Fibroblast of lung (primary cell): ENCODE data around the gene NT5DC3. TPM values are rescaled to one million over a fixed set of nuclear protein-coding genes. Genes with fewer than 3 reads are reported as not detected.

ENCODE experiments used
- DNase-seq, 2 donors: peaks; one replicate each; pipeline versions ENCODE4 v3.0.0 to v3.0.0-alpha.2; 2010; ENCODE audit warnings: low read depth in 2 of 2
- H2AFZ ChIP-seq: 2 replicates; pipeline ENCODE4 v1.5.1; 2012; ENCODE audit warnings: low read length, control low read depth, inconsistent platforms
- H3K27ac ChIP-seq: 2 replicates; pipeline ENCODE4 v1.5.1; 2011; ENCODE audit warnings: low read length, control low read depth; ENCODE audit not compliant: insufficient read depth
- H3K27me3 ChIP-seq: 2 replicates; pipeline ENCODE4 v1.5.1; 2011; ENCODE audit warnings: mild to moderate bottlenecking, low read length; ENCODE audit not compliant: control insufficient read depth, insufficient read depth
- H3K36me3 ChIP-seq: 2 replicates; pipeline ENCODE4 v1.5.1; 2011; ENCODE audit warnings: low read length; ENCODE audit not compliant: control insufficient read depth, insufficient read depth
- H3K4me1 ChIP-seq: 2 replicates; pipeline ENCODE4 v1.5.1; 2011; ENCODE audit warnings: low read length; ENCODE audit not compliant: control insufficient read depth, insufficient read depth; ENCODE audit errors: extremely low read depth
- H3K4me2 ChIP-seq: 2 replicates; pipeline ENCODE4 v1.5.1; 2011; ENCODE audit warnings: low read length, control low read depth; ENCODE audit not compliant: insufficient read depth; ENCODE audit errors: extremely low read depth
- H3K4me3 ChIP-seq, 4 experiments: fragments of 200-600 bp in 1 of 4; sonication (generic) in 1 of 4; replicated peaks in 1 of 4; 2 replicates each; pipeline ENCODE4 v1.5.1; 2011 to 2016; ENCODE audit warnings: low read length in 4 of 4, low read depth in 3 of 4, mild to moderate bottlenecking in 3 of 4, control low read depth in 2 of 4, inconsistent platforms in 1 of 4, mixed read lengths in 1 of 4; ENCODE audit not compliant: insufficient read depth in 1 of 4; ENCODE audit errors: control extremely low read depth in 1 of 4
- H3K79me2 ChIP-seq: 2 replicates; pipeline ENCODE4 v1.5.1; 2012; ENCODE audit warnings: mild to moderate bottlenecking, low read length, inconsistent platforms; ENCODE audit not compliant: control insufficient read depth, insufficient read depth
- H3K9ac ChIP-seq: 2 replicates; pipeline ENCODE4 v1.5.1; 2011; ENCODE audit warnings: mild to moderate bottlenecking, low read length, control low read depth; ENCODE audit not compliant: insufficient read depth
- H3K9me3 ChIP-seq: 2 replicates; pipeline ENCODE4 v1.5.1; 2012; ENCODE audit warnings: low read depth, low read length; ENCODE audit not compliant: control insufficient read depth, insufficient read depth
- H4K20me1 ChIP-seq: 2 replicates; pipeline ENCODE4 v1.5.1; 2011; ENCODE audit warnings: low read length; ENCODE audit not compliant: control insufficient read depth, insufficient read depth; ENCODE audit errors: extremely low read depth
- CTCF ChIP-seq, 2 donors: IDR thresholded peaks in 1 of 2; conservative IDR thresholded peaks in 1 of 2; 1 replicate in 1 of 2; 2 replicates in 1 of 2; pipeline ENCODE4 v1.5.1; 2011 to 2012; ENCODE audit warnings: low read length in 2 of 2, control low read depth in 1 of 2, inconsistent platforms in 1 of 2, low read depth in 1 of 2, mild to moderate bottlenecking in 1 of 2
- EZH2 ChIP-seq: IDR thresholded peaks from 2 replicates; pipeline ENCODE4 v1.5.1; 2012; ENCODE audit warnings: low read length, control low read depth, mild to moderate bottlenecking; ENCODE audit errors: missing control alignments
- polyA plus RNA-seq, 2 donors: library from polyadenylated mRNA; depleted of rRNA in 1 of 2; stranded (reverse) in 1 of 2; unstranded in 1 of 2; fragments of >200 nt; gene quantifications; 2 replicates each; pipeline ENCODE4 v1.2.1, GENCODE V29; 2011 to 2012; ENCODE audit warnings: missing spikeins in 1 of 2
- total RNA-seq: library from RNA; depleted of rRNA; stranded (reverse); fragments of >200 nt; gene quantifications from 2 replicates; pipeline ENCODE4 v1.2.1, GENCODE V29; 2014

Gene NT5DC3
- total and polyA plus RNA-seq, 2 donors (not counting 1 experiment from before 2014, with no cell fraction given), result 4.1 to 10.4 TPM

GRCh38 chr12:103850429-103850828 is 9.4 kb upstream of the NT5DC3 start:
- H3K79me2 ChIP-seq, result no peaks in the 10 kb centered on the region
- H3K36me3 ChIP-seq, result no peaks in the 10 kb centered on the region
- no peak overlapping the region for H3K4me2 ChIP-seq
- no peaks in the 10 kb centered on the region for H3K4me1 ChIP-seq
- H3K9ac ChIP-seq, result no peak overlapping the region
- H3K4me3 ChIP-seq, result no peak overlapping the region
- no peaks in the 10 kb centered on the region for H4K20me1 ChIP-seq
- no peaks in the 10 kb centered on the region for H3K9me3 ChIP-seq
- H2AFZ ChIP-seq, result no peak overlapping the region
- no peaks in the 10 kb centered on the region for H3K27me3 ChIP-seq
- H3K27ac ChIP-seq, result no peak overlapping the region
- TF ChIP-seq CTCF (conservative IDR thresholded peaks at IDR 0.05 in 1 of 2, IDR thresholded peaks at IDR 0.05 in 1 of 2; ENCODE audit: low read depth in 1 of 2, low read length in 2 of 2), result no peak
- no peak for TF ChIP-seq EZH2
- DNase-seq, result no peak

- H3K4me3 ChIP-seq, result no peak overlapping the region
- H3K27ac ChIP-seq, result no peak overlapping the region
- peak in 1 of 2 donors; percentile 51 for DNase-seq
These were observed 8.0 kb upstream of the NT5DC3 start for GRCh38 chr12:103848917-103849491.

GRCh38 chr12:103848143-103848542 is 7.1 kb upstream of the NT5DC3 start:
- Histone ChIP-seq H2AFZ (no peak overlapping the region), H4K20me1 (no peaks in the 10 kb centered on the region), H3K9me3 (no peaks in the 10 kb centered on the region), H3K4me1 (no peaks in the 10 kb centered on the region), H3K27ac (no peak overlapping the region), H3K36me3 (no peaks in the 10 kb centered on the region), H3K27me3 (no peaks in the 10 kb centered on the region), H3K4me3 (no peak overlapping the region), H3K4me2 (no peak overlapping the region), H3K9ac (no peak overlapping the region), H3K79me2 (no peaks in the 10 kb centered on the region)
- no peak for DNase-seq
- TF ChIP-seq EZH2, result no peak
- TF ChIP-seq CTCF (conservative IDR thresholded peaks at IDR 0.05 in 1 of 2, IDR thresholded peaks at IDR 0.05 in 1 of 2; ENCODE audit: low read depth in 1 of 2, low read length in 2 of 2), result no peak

More at GRCh38 chr12:103848917-103849491, 8.0 kb upstream of the NT5DC3 start:
- no peaks in the 10 kb centered on the region for H3K79me2 ChIP-seq
- no peak overlapping the region for H3K4me2 ChIP-seq
- H3K9me3 ChIP-seq, result no peaks in the 10 kb centered on the region
- H3K9ac ChIP-seq, result no peak overlapping the region
- TF ChIP-seq CTCF (conservative IDR thresholded peaks at IDR 0.05 in 1 of 2, IDR thresholded peaks at IDR 0.05 in 1 of 2; ENCODE audit: low read depth in 1 of 2, low read length in 2 of 2), result no peak
- no peak for TF ChIP-seq EZH2
- no peak overlapping the region for H2AFZ ChIP-seq
- no peaks in the 10 kb centered on the region for H3K27me3 ChIP-seq
- no peaks in the 10 kb centered on the region for H4K20me1 ChIP-seq
- H3K4me1 ChIP-seq, result no peaks in the 10 kb centered on the region
- H3K36me3 ChIP-seq, result no peaks in the 10 kb centered on the region
